ENCODE results near the gene CPLX1.

Gene CPLX1

GRCh38 chr4:855880-856224 is 29.9 kb upstream of the CPLX1 start:
- no peak for DNase-seq (ENCODE audit: low spot score)

- no peak for DNase-seq (ENCODE audit: low spot score)
Observed at GRCh38 chr4:854356-854755, 28.4 kb upstream of the CPLX1 start.

GRCh38 chr4:853416-853781 is 27.5 kb upstream of the CPLX1 start:
- DNase-seq (ENCODE audit: low spot score), result no peak

- no peak for DNase-seq (ENCODE audit: low spot score)
Observed at GRCh38 chr4:851701-852430, 25.9 kb upstream of the CPLX1 start.

- no peak for DNase-seq (ENCODE audit: low spot score)
Observed at GRCh38 chr4:850323-850945, 24.5 kb upstream of the CPLX1 start.

GRCh38 chr4:849478-850175 is 23.7 kb upstream of the CPLX1 start:
- no peak for DNase-seq (ENCODE audit: low spot score)

- DNase-seq (ENCODE audit: low spot score), result no peak
Observed at GRCh38 chr4:848803-849477, 23.0 kb upstream of the CPLX1 start.

- no peak for DNase-seq (ENCODE audit: low spot score)
Observed at GRCh38 chr4:848307-848691, 22.4 kb upstream of the CPLX1 start.

GRCh38 chr4:845836-846251 is 19.9 kb upstream of the CPLX1 start:
- DNase-seq (ENCODE audit: low spot score), result no peak

GRCh38 chr4:845233-845835 is 19.4 kb upstream of the CPLX1 start:
- no peak for DNase-seq (ENCODE audit: low spot score)

- no peak for DNase-seq (ENCODE audit: low spot score)
Observed at GRCh38 chr4:844752-845232, 18.9 kb upstream of the CPLX1 start.

- no peak for DNase-seq (ENCODE audit: low spot score)
Observed at GRCh38 chr4:839675-840443, 13.9 kb upstream of the CPLX1 start.

GRCh38 chr4:837772-838171 is 11.8 kb upstream of the CPLX1 start:
- DNase-seq (ENCODE audit: low spot score), result no peak

GRCh38 chr4:836750-837301 is 10.9 kb upstream of the CPLX1 start:
- no peak for DNase-seq (ENCODE audit: low spot score)

GRCh38 chr4:836003-836511 is 10.1 kb upstream of the CPLX1 start:
- no peak for DNase-seq (ENCODE audit: low spot score)

- DNase-seq (ENCODE audit: low spot score), result no peak
Observed at GRCh38 chr4:835148-836002, 9.4 kb upstream of the CPLX1 start.

GRCh38 chr4:834368-835147 is 8.6 kb upstream of the CPLX1 start:
- no peak for DNase-seq (ENCODE audit: low spot score)

- DNase-seq (ENCODE audit: low spot score), result no peak
Observed at GRCh38 chr4:833731-834367, 7.9 kb upstream of the CPLX1 start.

GRCh38 chr4:833156-833555 is 7.2 kb upstream of the CPLX1 start:
- DNase-seq (ENCODE audit: low spot score), result no peak
